Liver (tissue), 9 donors: ENCODE data around the gene HTR4. TPM values are rescaled to one million over a fixed set of nuclear protein-coding genes. Genes with fewer than 3 reads are reported as not detected.
"Not testable (repeated sequence)": the region's sequence is repeated elsewhere in the genome, so short reads cannot be mapped to it uniquely, and the experiment has no call there.

Source experiments
- DNase-seq: peaks from one replicate; pipeline ENCODE4 v3.0.0-alpha.2; 2017; ENCODE audit warnings: low spot score
- H3K27ac ChIP-seq, 2 donors: one replicate each; pipeline ENCODE4 v1.7.0; 2013; ENCODE audit warnings: inconsistent platforms in 2 of 2, low read length in 2 of 2, control low read depth in 1 of 2, low read depth in 1 of 2, mild to moderate bottlenecking in 1 of 2
- H3K27me3 ChIP-seq, 4 donors: one replicate each; pipeline versions ENCODE4 v1.6.1 to v1.7.0; 2013; ENCODE audit warnings: low read length in 3 of 4, inconsistent platforms in 1 of 4, mild to moderate bottlenecking in 1 of 4, moderate library complexity in 1 of 4; ENCODE audit not compliant: control insufficient read depth in 4 of 4, insufficient read depth in 4 of 4
- H3K36me3 ChIP-seq, 4 donors: one replicate each; pipeline versions ENCODE4 v1.6.1 to v1.7.0; 2013; ENCODE audit warnings: low read length in 3 of 4, mild to moderate bottlenecking in 3 of 4, low read depth in 1 of 4, moderate library complexity in 1 of 4; ENCODE audit not compliant: control insufficient read depth in 4 of 4, insufficient read depth in 3 of 4
- H3K4me1 ChIP-seq, 4 donors: one replicate each; pipeline versions ENCODE4 v1.6.1 to v1.7.0; 2013; ENCODE audit warnings: low read length in 3 of 4, mild to moderate bottlenecking in 3 of 4, moderate library complexity in 1 of 4; ENCODE audit not compliant: control insufficient read depth in 4 of 4, insufficient read depth in 4 of 4
- H3K4me3 ChIP-seq, 3 donors: one replicate each; pipeline versions ENCODE4 v1.6.1 to v1.7.0; 2013; ENCODE audit warnings: low read length in 3 of 3, control low read depth in 1 of 3, low read depth in 1 of 3, mild to moderate bottlenecking in 1 of 3
- H3K9ac ChIP-seq, 2 donors: one replicate each; pipeline ENCODE4 v1.7.0; 2013; ENCODE audit warnings: low read length in 2 of 2, mild to moderate bottlenecking in 2 of 2, moderate library complexity in 2 of 2, control low read depth in 1 of 2, low read depth in 1 of 2
- H3K9me3 ChIP-seq, 4 donors: one replicate each; pipeline versions ENCODE4 v1.6.1 to v1.7.0; 2013; ENCODE audit warnings: low read length in 3 of 4; ENCODE audit not compliant: control insufficient read depth in 4 of 4
- ATF3 ChIP-seq: IDR thresholded peaks from 2 replicates; pipeline ENCODE4 v1.6.1; 2016; ENCODE audit warnings: antibody characterized with exemption
- CTCF ChIP-seq: fragments of 150-350 bp; IDR thresholded peaks from 2 replicates; pipeline ENCODE4 v1.5.1; 2017; ENCODE audit warnings: improper control_type of control experiment, low read depth, low read length; ENCODE audit not compliant: missing input control
- EGR1 ChIP-seq, 2 donors: IDR thresholded peaks; 2 replicates each; pipeline ENCODE4 v1.6.1; 2016 to 2018; ENCODE audit warnings: antibody characterized with exemption in 2 of 2, low read depth in 2 of 2
- FOXA1 ChIP-seq: IDR thresholded peaks from 2 replicates; pipeline ENCODE4 v1.6.1; 2016; ENCODE audit warnings: antibody characterized with exemption
- FOXA2 ChIP-seq: IDR thresholded peaks from 2 replicates; pipeline ENCODE4 v1.6.1; 2016; ENCODE audit warnings: antibody characterized with exemption
- GABPA ChIP-seq, 2 donors: IDR thresholded peaks in 1 of 2; conservative IDR thresholded peaks in 1 of 2; 2 replicates each; pipeline ENCODE4 v1.6.1; 2016; ENCODE audit warnings: antibody characterized with exemption in 2 of 2, mild to moderate bottlenecking in 1 of 2, moderate library complexity in 1 of 2
- HNF4A ChIP-seq, 2 donors: conservative IDR thresholded peaks; 2 replicates each; pipeline ENCODE4 v1.6.1; 2016; ENCODE audit warnings: antibody characterized with exemption in 2 of 2, mild to moderate bottlenecking in 2 of 2
- HNF4G ChIP-seq: IDR thresholded peaks from 2 replicates; pipeline ENCODE4 v1.6.1; 2016; ENCODE audit warnings: antibody characterized with exemption
- JUND ChIP-seq, 2 donors: IDR thresholded peaks; 2 replicates each; pipeline ENCODE4 v1.6.1; 2016; ENCODE audit warnings: antibody characterized with exemption in 2 of 2
- MAX ChIP-seq: IDR thresholded peaks from 2 replicates; pipeline ENCODE4 v1.6.1; 2016; ENCODE audit warnings: antibody characterized with exemption
- NR2F2 ChIP-seq: IDR thresholded peaks from 2 replicates; pipeline ENCODE4 v1.6.1; 2016; ENCODE audit warnings: antibody characterized with exemption
- RAD21 ChIP-seq, 2 donors: IDR thresholded peaks; 2 replicates each; pipeline ENCODE4 v1.6.1; 2016; ENCODE audit warnings: antibody characterized with exemption in 2 of 2, mild to moderate bottlenecking in 2 of 2
- REST ChIP-seq: IDR thresholded peaks from 2 replicates; pipeline ENCODE4 v1.6.1; 2016; ENCODE audit warnings: antibody characterized with exemption, mild to moderate bottlenecking
- RXRA ChIP-seq, 2 donors: IDR thresholded peaks; 2 replicates each; pipeline ENCODE4 v1.6.1; 2017 to 2018; ENCODE audit warnings: antibody characterized with exemption in 2 of 2, mild to moderate bottlenecking in 1 of 2
- SP1 ChIP-seq: IDR thresholded peaks from 2 replicates; pipeline ENCODE4 v1.6.1; 2018; ENCODE audit warnings: antibody characterized with exemption, mild to moderate bottlenecking
- TAF1 ChIP-seq: conservative IDR thresholded peaks from 2 replicates; pipeline ENCODE4 v1.6.1; 2016; ENCODE audit warnings: antibody characterized with exemption, mild to moderate bottlenecking
- YY1 ChIP-seq: IDR thresholded peaks from 2 replicates; pipeline ENCODE4 v1.6.1; 2016; ENCODE audit warnings: antibody characterized with exemption, mild to moderate bottlenecking
- WGBS: extraction: QIAGEN DNeasy Blood & Tissue Kit; methylation state at CpG from one replicate; pipeline ENCODE4 v1.1.7; 2013; 5-methylcytosine and 5-hydroxymethylcytosine counted together
- polyA plus RNA-seq, 2 donors: library from polyadenylated mRNA; stranded (reverse) in 1 of 2; unstranded in 1 of 2; fragments of 200-250 nt in 1 of 2; fragments of >200 nt in 1 of 2; fragmentation: Nextera tagmentation in 1 of 2; extraction: Ambion mirVana in 1 of 2; gene quantifications; one replicate each; pipeline versions ENCODE4 v1.2.1 to v1.2.3, GENCODE V29; 2013 to 2015
- total RNA-seq, 2 donors: library from RNA; depleted of rRNA; stranded (reverse); fragments of >200 nt; gene quantifications; one replicate each; pipeline ENCODE4 v1.2.3, GENCODE V29; 2014
- TF ChIP-seq, protein P1 (sequence below): IDR thresholded peaks from 2 replicates; pipeline ENCODE4 v1.6.1; 2016; ENCODE audit warnings: antibody characterized with exemption
- donor health status: healthy.
- donor health status: healthy.
- donor health status: healthy.
- donor health status: healthy.
- donor health status: healthy.

HTR4 gene
- total and polyA plus RNA-seq, 4 donors, result 0.19 to 2.4 (median 0.98) TPM

DNA sequence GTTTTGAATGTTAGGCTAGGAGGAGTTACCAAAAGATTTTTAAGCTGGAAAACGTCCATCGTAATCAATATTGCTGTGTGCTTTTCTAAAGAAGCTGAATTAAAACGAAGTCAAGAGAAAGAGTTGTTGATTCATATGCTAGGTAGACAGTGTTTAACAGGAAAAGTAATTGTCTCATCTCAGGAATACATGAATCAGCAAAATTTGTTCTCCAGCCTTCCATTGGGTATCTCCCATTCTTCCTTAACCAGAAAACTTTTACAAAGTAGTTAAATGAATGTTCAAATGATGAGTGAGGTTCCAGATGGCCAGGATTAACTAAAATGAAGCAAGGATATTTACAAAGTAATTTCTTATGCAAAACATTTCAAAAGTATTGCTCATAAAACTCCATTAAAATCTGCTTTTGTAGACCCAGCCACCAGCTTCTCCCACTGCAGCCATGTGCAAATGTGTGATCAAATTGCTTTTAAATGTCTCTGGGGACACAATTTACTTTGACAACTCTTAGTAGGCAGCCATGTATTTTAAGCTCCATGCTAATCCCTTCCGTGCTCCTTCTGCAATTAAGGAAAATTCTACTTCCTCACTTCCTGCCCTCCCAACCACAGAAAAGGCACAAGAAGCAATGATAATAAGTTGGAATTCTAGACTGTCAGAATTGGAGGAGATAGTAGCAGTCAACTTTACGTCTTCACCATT, 121.2 kb downstream of the HTR4 start:
- peaks cover 0 to 7% (median 4%) of the 10 kb centered on the region in 4 donors for H3K9me3 ChIP-seq
- WGBS, result 72% methylated on average over 5 of the region's 5 CpGs
- no peaks in the 10 kb centered on the region for H3K36me3 ChIP-seq
- no peak for DNase-seq
- H3K9ac ChIP-seq, result no peak overlapping the region
- H3K4me1 ChIP-seq, result no peaks in the 10 kb centered on the region
- H3K4me3 ChIP-seq, result no peak overlapping the region
- H3K27ac ChIP-seq, result no peak overlapping the region
- TF ChIP-seq FOXA2 (no peak), SP1 (no peak), CTCF (no peak), HNF4A (conservative IDR thresholded peaks at IDR 0.05) (no peak), FOXA1 (no peak), TAF1 (no peak), RXRA (IDR thresholded peaks at IDR 0.05) (no peak), YY1 (no peak), JUND (IDR thresholded peaks at IDR 0.05) (no peak), HNF4G (no peak), GABPA (IDR thresholded peaks at IDR 0.05 in 1 of 2, conservative IDR thresholded peaks at IDR 0.05 in 1 of 2) (no peak), MAX (no peak), NR2F2 (no peak), RAD21 (IDR thresholded peaks at IDR 0.05) (no peak), ATF3 (no peak), EGR1 (IDR thresholded peaks at IDR 0.05; ENCODE audit: low read depth in 2 of 2) (no peak), REST (no peak)
- TF ChIP-seq, protein P1, sequence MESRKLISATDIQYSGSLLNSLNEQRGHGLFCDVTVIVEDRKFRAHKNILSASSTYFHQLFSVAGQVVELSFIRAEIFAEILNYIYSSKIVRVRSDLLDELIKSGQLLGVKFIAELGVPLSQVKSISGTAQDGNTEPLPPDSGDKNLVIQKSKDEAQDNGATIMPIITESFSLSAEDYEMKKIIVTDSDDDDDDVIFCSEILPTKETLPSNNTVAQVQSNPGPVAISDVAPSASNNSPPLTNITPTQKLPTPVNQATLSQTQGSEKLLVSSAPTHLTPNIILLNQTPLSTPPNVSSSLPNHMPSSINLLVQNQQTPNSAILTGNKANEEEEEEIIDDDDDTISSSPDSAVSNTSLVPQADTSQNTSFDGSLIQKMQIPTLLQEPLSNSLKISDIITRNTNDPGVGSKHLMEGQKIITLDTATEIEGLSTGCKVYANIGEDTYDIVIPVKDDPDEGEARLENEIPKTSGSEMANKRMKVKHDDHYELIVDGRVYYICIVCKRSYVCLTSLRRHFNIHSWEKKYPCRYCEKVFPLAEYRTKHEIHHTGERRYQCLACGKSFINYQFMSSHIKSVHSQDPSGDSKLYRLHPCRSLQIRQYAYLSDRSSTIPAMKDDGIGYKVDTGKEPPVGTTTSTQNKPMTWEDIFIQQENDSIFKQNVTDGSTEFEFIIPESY, result no peak
- no peaks in the 10 kb centered on the region for H3K27me3 ChIP-seq

- not testable (repeated sequence) for H3K36me3 ChIP-seq, DNase-seq, H3K4me3 ChIP-seq, H3K4me1 ChIP-seq, H3K9ac ChIP-seq, H3K27me3 ChIP-seq, H3K27ac ChIP-seq, H3K9me3 ChIP-seq
- 93% methylated on average over 2 of the region's 2 CpGs for WGBS
Observed at GRCh38 chr5:148529450-148529849, 124.9 kb downstream of the HTR4 start.
